CD4-positive, alpha-beta memory T cell (primary cell): ENCODE results near the gene EVL. TPM values are rescaled to one million over a fixed set of nuclear protein-coding genes. Genes with fewer than 3 reads are reported as not detected.

Experiments
- CTCF ChIA-PET: fragments of 350-600 bp; sonication (Branson Sonifier 250); formaldehyde crosslinking; loops from one replicate; lab custom pipeline; 2021; ENCODE audit warnings: inconsistent platforms; ENCODE audit not compliant: partially characterized antibody; lab: Charles Lee
- POLR2A ChIA-PET: fragments of 350-600 bp; sonication (Branson Sonifier 250); formaldehyde crosslinking; loops from one replicate; lab custom pipeline; 2021; ENCODE audit not compliant: partially characterized antibody; lab: Charles Lee
- DNase-seq, 5 donors: peaks; one replicate each; pipeline versions ENCODE4 v3.0.0 to v3.0.0-alpha.2; 2020 to 2022; ENCODE audit warnings: mixed read lengths in 1 of 5
- H3K27ac ChIP-seq: one replicate; pipeline ENCODE4 v1.7.0; 2013; ENCODE audit warnings: low read depth, low read length
- H3K27me3 ChIP-seq: 2 replicates; pipeline ENCODE4 v1.7.0; 2013; ENCODE audit warnings: mild to moderate bottlenecking, low read length, moderate library complexity; ENCODE audit not compliant: insufficient read depth
- H3K36me3 ChIP-seq: 2 replicates; pipeline ENCODE4 v1.7.0; 2013; ENCODE audit warnings: mild to moderate bottlenecking, low read length, moderate library complexity; ENCODE audit not compliant: insufficient read depth
- H3K4me1 ChIP-seq: 2 replicates; pipeline ENCODE4 v1.7.0; 2013; ENCODE audit warnings: mild to moderate bottlenecking, low read length, moderate library complexity; ENCODE audit not compliant: insufficient read depth
- H3K4me3 ChIP-seq, 2 donors: one replicate each; pipeline ENCODE4 v1.7.0; 2013; ENCODE audit warnings: low read length in 2 of 2, mild to moderate bottlenecking in 1 of 2
- H3K9me3 ChIP-seq, 2 donors: one replicate each; pipeline ENCODE4 v1.7.0; 2013; ENCODE audit warnings: low read length in 2 of 2, control low read depth in 1 of 2; ENCODE audit not compliant: control insufficient read depth in 1 of 2
- H3K27ac Mint-ChIP-seq, 7 donors: one replicate each; pipeline ENCODE4 v1.8.0; 2020 to 2021; ENCODE audit warnings: mixed read lengths in 7 of 7, mild to moderate bottlenecking in 6 of 7, inconsistent platforms in 3 of 7, moderate library complexity in 3 of 7
- H3K27me3 Mint-ChIP-seq, 2 donors: one replicate each; pipeline ENCODE4 v1.8.0; 2020 to 2021; ENCODE audit warnings: mixed read lengths in 2 of 2
- H3K36me3 Mint-ChIP-seq, 2 donors: one replicate each; pipeline ENCODE4 v1.8.0; 2020 to 2021; ENCODE audit warnings: mixed read lengths in 2 of 2, inconsistent platforms in 1 of 2, mild to moderate bottlenecking in 1 of 2
- H3K4me1 Mint-ChIP-seq, 4 donors: one replicate each; pipeline ENCODE4 v1.8.0; 2020 to 2021; ENCODE audit warnings: mixed read lengths in 4 of 4, mild to moderate bottlenecking in 1 of 4
- H3K4me3 Mint-ChIP-seq, 8 donors: one replicate each; pipeline ENCODE4 v1.8.0; 2020 to 2021; ENCODE audit warnings: mixed read lengths in 8 of 8, mild to moderate bottlenecking in 7 of 8, moderate library complexity in 6 of 8, inconsistent platforms in 3 of 8
- H3K9me3 Mint-ChIP-seq, 8 donors: one replicate each; pipeline ENCODE4 v1.8.0; 2020 to 2021; ENCODE audit warnings: mixed read lengths in 8 of 8, mild to moderate bottlenecking in 5 of 8, inconsistent platforms in 3 of 8, moderate library complexity in 1 of 8
- intact Hi-C: fragments of 100-400 bp; cut with micrococcal nuclease; formaldehyde crosslinking; loops from one replicate; pipeline ENCODE4 v1.15.1; 2023
- polyA plus RNA-seq, 2 donors: library from polyadenylated mRNA; unstranded; fragments of 300-500 nt; fragmentation: Illumina TruSeq; gene quantifications; one replicate each; pipeline ENCODE4 v1.2.3, GENCODE V29; 2021
- total RNA-seq, 2 experiments: library from RNA; stranded (reverse); gene quantifications; one replicate each; pipeline ENCODE4 v1.2.3, GENCODE V29; 2021

The EVL gene
- total and polyA plus RNA-seq, 4 experiments from 2014 or later = 81.8 to 1,352 (median 717) TPM

- Mint-ChIP-seq H3K4me3 (peak overlapping the region; percentile 36 to 64 (median 60)), H3K4me1 (peaks cover 0 to 4% (median 1%) of the 10 kb centered on the region in 4 donors), H3K36me3 (peaks cover 2 to 5% of the 10 kb centered on the region in 2 donors), H3K27ac (no peak overlapping the region), H3K9me3 (peaks cover 0 to 13% (median 6%) of the 10 kb centered on the region in 8 donors), H3K27me3 (peaks cover 11 to 12% of the 10 kb centered on the region in 2 donors)
- Histone ChIP-seq H3K36me3 (no peaks in the 10 kb centered on the region), H3K9me3 (peaks cover 0 to 11% of the 10 kb centered on the region in 2 donors), H3K4me1 (peaks cover 9% of the 10 kb centered on the region), H3K27me3 (no peaks in the 10 kb centered on the region), H3K27ac (no peak overlapping the region), H3K4me3 (peak overlapping the region in 1 of 2 donors; percentile 35)
- no peak for DNase-seq
- ChIA-PET POLR2A (interaction anchor here (1.0 to 5.7 kb wide), 2 partner anchors 12 to 34 kb away, joined by 4 to 34 read pairs; no protein-coding TSS in a partner anchor), CTCF (interaction anchor here (1.5 to 1.6 kb wide), 2 partner anchors 15 to 88 kb away, joined by 3 read pairs; no protein-coding TSS in a partner anchor)
- intact Hi-C loops = no loop called here
Observed at GRCh38 chr14:100158566-100159093, 93.4 kb downstream of the EVL start.

GRCh38 chr14:100159094-100159864, 94.1 kb downstream of the EVL start, which contains the start of gene DEGS2:
Gene DEGS2, minus strand, starts transcription at chr14:100159645. Its CDS starts 58 bp downstream, at chr14:100159587.
- H3K27ac ChIP-seq = no peak within 1 kb of the TSS
- peaks cover 9% of the 10 kb centered on the region for H3K4me1 ChIP-seq
- ChIA-PET CTCF (interaction anchor here (1.5 to 2.1 kb wide), 3 partner anchors 14 to 87 kb away, joined by 3 to 5 read pairs (median 3); no protein-coding TSS in a partner anchor), POLR2A (interaction anchor here (0.9 to 5.7 kb wide), 3 partner anchors 13 to 81 kb away, joined by 3 to 34 read pairs (median 4); no protein-coding TSS in a partner anchor)
- peaks cover 11 to 12% of the 10 kb centered on the region in 2 donors for H3K27me3 Mint-ChIP-seq
- DNase-seq = peak in 4 of 5 donors; percentile 43 to 54 (median 50)
- peak within 1 kb of the TSS; percentile 36 to 78 (median 60) for H3K4me3 Mint-ChIP-seq
- peak within 1 kb of the TSS in 1 of 2 donors; percentile 35 for H3K4me3 ChIP-seq
- peaks cover 0 to 4% (median 1%) of the 10 kb centered on the region in 4 donors for H3K4me1 Mint-ChIP-seq
- H3K27me3 ChIP-seq = no peaks in the 10 kb centered on the region
- intact Hi-C loops = no loop called here
- peaks cover 0 to 12% (median 6%) of the 10 kb centered on the region in 8 donors for H3K9me3 Mint-ChIP-seq
- H3K9me3 ChIP-seq = peaks cover 0 to 10% of the 10 kb centered on the region in 2 donors
- H3K36me3 Mint-ChIP-seq = peaks cover 2 to 5% of the 10 kb centered on the region in 2 donors
- H3K36me3 ChIP-seq = no peaks in the 10 kb centered on the region
- H3K27ac Mint-ChIP-seq = peak within 1 kb of the TSS in 1 of 7 donors; percentile 70

GRCh38 chr14:100159865-100160533, 94.8 kb downstream of the EVL start:
- intact Hi-C loops = no loop called here
- Mint-ChIP-seq H3K4me1 (peaks cover 1 to 4% (median 4%) of the 10 kb centered on the region in 4 donors), H3K36me3 (peaks cover 2 to 3% of the 10 kb centered on the region in 2 donors), H3K27ac (peak overlapping the region in 1 of 7 donors; percentile 70), H3K9me3 (peaks cover 0 to 6% (median 3%) of the 10 kb centered on the region in 8 donors), H3K4me3 (peak overlapping the region; percentile 29 to 78 (median 52)), H3K27me3 (peaks cover 11 to 12% of the 10 kb centered on the region in 2 donors)
- DNase-seq = no peak
- Histone ChIP-seq H3K27ac (no peak overlapping the region), H3K9me3 (peaks cover 0 to 3% of the 10 kb centered on the region in 2 donors), H3K4me1 (peaks cover 9% of the 10 kb centered on the region), H3K36me3 (no peaks in the 10 kb centered on the region), H3K27me3 (no peaks in the 10 kb centered on the region), H3K4me3 (peak overlapping the region in 1 of 2 donors; percentile 35)
- ChIA-PET POLR2A (interaction anchor here (0.9 to 5.7 kb wide), 3 partner anchors 14 to 82 kb away, joined by 3 to 34 read pairs (median 4); no protein-coding TSS in a partner anchor), CTCF (interaction anchor here (1.5 to 2.1 kb wide), 3 partner anchors 14 to 86 kb away, joined by 3 to 5 read pairs (median 3); no protein-coding TSS in a partner anchor)

GRCh38 chr14:100160534-100160916, 95.3 kb downstream of the EVL start:
- Histone ChIP-seq H3K4me3 (no peak overlapping the region), H3K36me3 (no peaks in the 10 kb centered on the region), H3K9me3 (no peaks in the 10 kb centered on the region), H3K4me1 (peaks cover 9% of the 10 kb centered on the region), H3K27ac (no peak overlapping the region), H3K27me3 (no peaks in the 10 kb centered on the region)
- ChIA-PET POLR2A (interaction anchor here (5.7 kb wide), 1 partner anchor 14 kb away, joined by 34 read pairs; no protein-coding TSS in a partner anchor), CTCF (interaction anchor here (2.1 kb wide), 1 partner anchor 32 kb away, joined by 5 read pairs; no protein-coding TSS in a partner anchor)
- Mint-ChIP-seq H3K4me1 (peaks cover 3 to 7% (median 4%) of the 10 kb centered on the region in 4 donors), H3K4me3 (peak overlapping the region in 5 of 8 donors; percentile 35 to 78 (median 54)), H3K27ac (no peak overlapping the region), H3K36me3 (no peaks in the 10 kb centered on the region), H3K27me3 (peaks cover 12 to 13% of the 10 kb centered on the region in 2 donors), H3K9me3 (peaks cover 0 to 2% (median 0%) of the 10 kb centered on the region in 8 donors)
- intact Hi-C loops = no loop called here
- no peak for DNase-seq

- DNase-seq = no peak
- H3K36me3 Mint-ChIP-seq = no peaks in the 10 kb centered on the region
- ChIA-PET CTCF (interaction anchor here (1.9 kb wide), 1 partner anchor 10 kb away, joined by 10 read pairs; no protein-coding TSS in a partner anchor), POLR2A (interaction anchor here (1.0 to 1.7 kb wide), 5 partner anchors 17 to 99 kb away, joined by 3 to 5 read pairs (median 4); partner anchors contain the start of gene EVL)
- H3K4me3 Mint-ChIP-seq = peak overlapping the region in 6 of 8 donors; percentile 36 to 75 (median 54)
- Histone ChIP-seq H3K4me1 (peaks cover 9% of the 10 kb centered on the region), H3K27me3 (no peaks in the 10 kb centered on the region), H3K36me3 (no peaks in the 10 kb centered on the region), H3K9me3 (no peaks in the 10 kb centered on the region), H3K27ac (no peak overlapping the region), H3K4me3 (no peak overlapping the region)
- peaks cover 3 to 4% of the 10 kb centered on the region in 2 donors for H3K27me3 Mint-ChIP-seq
- H3K4me1 Mint-ChIP-seq = peaks cover 7 to 15% (median 8%) of the 10 kb centered on the region in 4 donors
- peaks cover 0 to 2% (median 0%) of the 10 kb centered on the region in 8 donors for H3K9me3 Mint-ChIP-seq
- peak overlapping the region in 1 of 7 donors; percentile 47 for H3K27ac Mint-ChIP-seq
- intact Hi-C loops = no loop called here
Observed at GRCh38 chr14:100165376-100165775, 100.2 kb downstream of the EVL start.

- POLR2A ChIA-PET = interaction anchor here (1.0 to 1.7 kb wide), 5 partner anchors 18 to 100 kb away, joined by 3 to 5 read pairs (median 4); partner anchors contain the start of gene EVL
- H3K27ac ChIP-seq = no peak overlapping the region
- no peak for DNase-seq
Observed at GRCh38 chr14:100165831-100166440, 100.7 kb downstream of the EVL start.

More at GRCh38 chr14:100165831-100166440, 100.7 kb downstream of the EVL start:
- Mint-ChIP-seq H3K27me3 (peaks cover 6 to 7% of the 10 kb centered on the region in 2 donors), H3K36me3 (no peaks in the 10 kb centered on the region), H3K27ac (no peak overlapping the region), H3K4me1 (peaks cover 7 to 15% (median 8%) of the 10 kb centered on the region in 4 donors), H3K9me3 (no peaks in the 10 kb centered on the region), H3K4me3 (peak overlapping the region in 6 of 8 donors; percentile 72 to 86 (median 80))
- Histone ChIP-seq H3K4me3 (peak overlapping the region in 1 of 2 donors; percentile 47), H3K4me1 (peaks cover 9% of the 10 kb centered on the region), H3K36me3 (no peaks in the 10 kb centered on the region), H3K27me3 (no peaks in the 10 kb centered on the region), H3K9me3 (no peaks in the 10 kb centered on the region)
- CTCF ChIA-PET = interaction anchor here (1.2 to 1.9 kb wide), 2 partner anchors 10 to 27 kb away, joined by 4 to 10 read pairs; no protein-coding TSS in a partner anchor
- intact Hi-C loops = no loop called here
